ENCODE measurements around the gene FAP.

FAP gene

GRCh38 chr2:162188451-162188850 is 54.8 kb downstream of the FAP start:
- no peak for DNase-seq (ENCODE audit: extremely low read depth in 1 of 2, low read depth in 1 of 2)

DNA sequence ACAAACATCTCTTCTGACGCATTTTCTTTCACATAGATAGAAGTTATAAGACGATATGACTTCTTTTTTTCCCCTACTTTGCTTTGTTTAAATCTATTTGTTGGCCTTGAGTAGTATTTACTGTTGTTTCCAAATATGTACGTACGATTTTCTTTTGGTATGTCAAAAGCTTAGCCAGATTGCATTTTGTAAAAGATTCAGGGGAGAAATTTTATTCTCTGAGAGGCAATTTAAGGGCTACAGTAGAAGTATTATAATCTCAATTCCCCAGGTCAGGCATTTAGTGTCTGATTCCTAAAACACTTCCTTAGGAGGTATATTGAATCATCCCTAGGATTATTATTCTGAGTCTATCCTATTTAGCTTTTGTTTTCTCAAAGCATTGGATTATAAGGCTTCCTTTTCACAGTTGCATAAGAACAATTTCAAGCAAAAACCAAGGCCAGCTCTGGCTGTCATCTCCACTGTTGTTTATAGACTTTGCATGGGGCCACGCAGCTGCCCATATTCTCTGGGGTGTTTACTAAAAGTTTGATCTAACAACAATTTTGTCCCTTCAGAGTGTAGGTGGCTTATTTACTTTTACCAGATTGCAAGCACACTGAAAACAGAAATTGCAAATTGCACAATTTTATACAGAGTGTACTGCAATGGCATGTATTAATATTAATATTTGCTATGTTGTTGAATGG is 57.6 kb downstream of the FAP start:
- no peak for DNase-seq (ENCODE audit: extremely low read depth in 1 of 2, low read depth in 1 of 2)

DNA sequence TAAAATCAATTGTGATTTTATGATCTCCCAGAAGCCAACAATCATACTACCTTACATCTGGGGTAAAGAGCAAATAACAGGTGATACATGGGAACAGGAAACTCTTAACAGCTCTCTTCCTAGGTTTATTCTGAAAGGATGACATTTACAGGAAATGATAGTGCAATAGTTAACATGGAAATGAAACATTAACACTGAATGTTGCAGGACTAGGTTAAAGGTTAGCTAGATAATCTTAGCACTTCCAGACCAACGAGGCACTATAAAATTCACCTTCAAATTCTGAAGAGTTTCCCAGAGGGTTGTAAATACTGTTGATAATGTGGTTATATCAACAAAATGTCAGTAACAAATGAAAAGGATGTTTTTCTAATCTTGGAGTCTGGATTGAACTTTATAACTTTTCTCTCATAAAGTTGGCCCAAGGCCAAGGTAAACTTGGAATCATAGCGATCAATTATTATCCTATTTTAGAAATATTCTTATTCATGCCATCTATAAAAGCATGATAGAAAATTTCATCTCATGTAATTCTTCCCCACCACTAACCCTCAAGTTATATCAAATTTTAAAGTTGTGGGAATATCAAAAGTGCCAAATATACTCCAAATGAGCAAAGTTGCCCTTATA is 58.3 kb downstream of the FAP start:
- DNase-seq (ENCODE audit: extremely low read depth in 1 of 2, low read depth in 1 of 2), result no peak

GRCh38 chr2:162184359-162184758 is 58.9 kb downstream of the FAP start:
- no peak for DNase-seq (ENCODE audit: extremely low read depth in 1 of 2, low read depth in 1 of 2)

DNA sequence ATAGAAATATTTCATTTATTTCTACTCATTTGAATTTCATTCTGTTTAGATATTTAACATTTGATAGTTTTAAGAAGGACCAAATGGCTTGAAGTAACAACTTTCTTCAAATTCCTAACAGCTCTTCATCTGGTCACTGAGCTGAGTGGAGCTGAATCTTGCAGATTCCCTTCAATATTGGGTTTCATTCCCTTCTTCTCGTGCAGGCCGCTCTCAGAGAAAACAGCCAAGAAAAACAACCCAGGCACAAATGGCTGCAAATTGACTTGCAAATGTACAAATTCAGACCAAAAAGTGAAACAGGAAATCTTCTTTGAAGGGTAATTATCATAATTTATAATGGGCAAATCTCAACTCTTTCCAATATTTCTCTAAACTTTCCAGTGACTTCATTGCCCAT is 60.9 kb downstream of the FAP start:
- no peak for DNase-seq (ENCODE audit: extremely low read depth in 1 of 2, low read depth in 1 of 2)

GRCh38 chr2:162177301-162177700 is 65.9 kb downstream of the FAP start:
- no peak for DNase-seq (ENCODE audit: extremely low read depth in 1 of 2, low read depth in 1 of 2)

- DNase-seq (ENCODE audit: extremely low read depth in 1 of 2, low read depth in 1 of 2), result no peak
Observed at GRCh38 chr2:162175714-162176113, 67.5 kb downstream of the FAP start.

DNA sequence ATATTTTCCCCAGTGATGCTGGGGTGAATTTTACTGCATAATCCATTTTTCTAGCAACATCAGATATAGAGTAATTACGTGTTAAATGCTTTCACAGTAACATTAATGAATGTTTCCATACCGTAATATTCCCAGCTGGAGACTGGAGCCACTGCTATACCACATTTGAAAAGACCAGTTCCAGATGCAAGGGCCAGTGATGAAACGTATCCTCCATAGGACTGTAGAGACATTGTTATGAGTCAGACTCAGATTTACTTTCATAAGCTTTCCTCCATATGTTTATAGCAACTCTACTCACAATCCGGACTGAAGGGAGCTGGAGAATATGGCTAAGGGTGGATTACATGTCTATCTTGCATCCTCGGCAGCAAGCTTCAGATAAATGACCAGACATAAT is 68.5 kb downstream of the FAP start:
- no peak for DNase-seq (ENCODE audit: extremely low read depth in 1 of 2, low read depth in 1 of 2)

DNA sequence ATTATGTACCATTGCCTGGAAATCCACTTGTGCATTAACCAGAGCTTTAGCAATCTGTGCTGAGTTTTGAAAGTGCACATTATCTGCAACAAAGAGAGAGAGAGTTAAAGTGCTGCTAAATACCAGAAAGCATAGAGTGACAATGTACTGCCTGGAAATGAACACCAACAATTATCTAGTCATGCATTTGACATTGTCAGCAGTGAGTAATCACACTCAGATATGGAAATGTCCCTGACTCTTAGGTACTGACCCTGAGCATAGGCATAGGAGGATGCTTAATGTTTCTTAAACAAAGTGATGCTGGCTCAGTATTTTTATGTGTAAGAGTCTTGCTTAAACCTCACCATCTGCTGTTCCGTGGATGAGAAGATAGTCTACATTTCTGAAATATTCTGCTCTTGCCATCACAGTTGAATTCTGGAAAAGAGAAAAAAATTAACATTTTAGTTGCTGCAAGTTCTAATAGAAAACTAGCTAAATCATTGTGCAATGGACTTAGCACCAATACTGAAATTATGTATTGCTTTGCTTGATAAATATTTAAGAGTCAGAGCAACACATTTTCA is 70.4 kb downstream of the FAP start:
- no peak for DNase-seq (ENCODE audit: extremely low read depth in 1 of 2, low read depth in 1 of 2)

DNA sequence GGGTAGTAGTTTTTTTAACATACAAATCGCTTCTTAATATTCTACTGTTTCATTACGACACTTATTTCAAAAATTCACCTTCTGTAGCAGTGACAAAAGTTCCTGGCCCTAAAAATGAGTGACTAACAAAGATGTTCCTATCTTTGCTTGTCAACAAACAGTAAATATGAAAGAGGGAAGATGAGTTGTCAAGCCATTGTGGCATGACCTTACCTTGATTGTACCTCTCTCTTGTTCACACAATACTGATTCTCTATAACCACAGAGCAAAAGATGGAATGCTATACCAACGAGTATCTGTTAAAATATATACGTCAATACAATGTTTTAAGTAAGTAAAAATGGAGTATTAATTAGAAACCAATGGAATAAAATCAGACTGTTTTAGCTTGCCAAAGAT is 76.5 kb downstream of the FAP start:
- no peak for DNase-seq (ENCODE audit: extremely low read depth in 1 of 2, low read depth in 1 of 2)

DNA sequence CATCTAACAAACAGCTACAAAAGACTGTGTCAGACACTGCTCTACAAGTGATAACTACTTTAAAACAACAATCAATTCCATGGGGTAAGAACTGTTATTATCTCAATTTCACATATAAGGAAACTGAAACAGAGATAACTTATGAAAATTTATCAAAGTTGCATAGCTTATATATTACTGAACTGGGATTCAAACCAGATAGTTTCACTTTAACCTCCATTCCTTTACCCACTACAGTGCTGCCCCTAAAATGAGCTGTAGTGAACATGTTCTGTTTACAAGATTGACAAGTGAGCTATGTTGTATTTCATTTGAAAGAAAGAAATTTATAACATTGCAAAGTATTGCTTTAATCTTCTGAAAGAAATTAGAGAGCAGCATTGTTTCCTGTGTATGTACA is 77.1 kb downstream of the FAP start:
- no peak for DNase-seq (ENCODE audit: extremely low read depth in 1 of 2, low read depth in 1 of 2)

- DNase-seq (ENCODE audit: extremely low read depth in 1 of 2, low read depth in 1 of 2), result no peak
Observed at GRCh38 chr2:162164802-162165201, 78.4 kb downstream of the FAP start.

DNA sequence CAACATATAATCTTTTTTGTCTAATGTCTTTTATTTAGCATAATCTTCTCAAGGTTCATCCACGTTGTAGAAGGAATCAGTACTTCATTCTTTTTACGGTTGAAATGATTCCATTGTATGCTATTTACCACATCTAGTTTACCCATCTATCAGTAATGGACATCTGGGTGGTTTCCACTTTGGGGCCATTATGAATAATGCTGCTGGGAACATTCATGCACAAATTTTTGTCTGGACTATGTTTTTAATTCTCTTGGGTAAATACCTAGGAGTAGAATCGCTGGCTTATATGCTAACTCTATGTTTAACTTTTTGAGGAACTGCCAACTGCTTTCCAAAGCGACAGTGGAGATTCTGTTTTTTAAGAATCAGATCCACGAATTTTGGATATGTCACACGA is 83.8 kb downstream of the FAP start:
- DNase-seq (ENCODE audit: extremely low read depth in 1 of 2, low read depth in 1 of 2), result no peak

DNA sequence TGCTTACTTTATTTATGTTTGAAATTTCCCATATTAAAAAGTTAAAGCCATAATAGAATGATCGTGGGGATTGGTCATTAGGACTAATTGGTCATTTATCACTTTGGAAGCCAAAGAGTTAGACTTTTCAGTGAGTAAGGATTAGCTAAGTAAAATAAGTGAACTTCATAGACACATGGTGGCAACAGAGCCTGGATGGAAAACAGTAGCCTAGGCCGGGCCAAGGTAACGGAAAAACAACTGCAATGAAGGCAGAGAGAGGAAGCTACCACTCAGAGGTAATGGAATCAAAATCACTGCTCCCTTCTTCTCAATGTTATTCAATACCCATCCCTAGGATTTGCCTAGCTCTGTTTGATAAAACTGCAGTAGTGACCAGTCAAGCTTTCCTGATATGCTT is 87.1 kb downstream of the FAP start:
- no peak for DNase-seq (ENCODE audit: extremely low read depth in 1 of 2, low read depth in 1 of 2)

GRCh38 chr2:162155093-162155492 is 88.2 kb downstream of the FAP start:
- DNase-seq (ENCODE audit: extremely low read depth in 1 of 2, low read depth in 1 of 2), result no peak

DNA sequence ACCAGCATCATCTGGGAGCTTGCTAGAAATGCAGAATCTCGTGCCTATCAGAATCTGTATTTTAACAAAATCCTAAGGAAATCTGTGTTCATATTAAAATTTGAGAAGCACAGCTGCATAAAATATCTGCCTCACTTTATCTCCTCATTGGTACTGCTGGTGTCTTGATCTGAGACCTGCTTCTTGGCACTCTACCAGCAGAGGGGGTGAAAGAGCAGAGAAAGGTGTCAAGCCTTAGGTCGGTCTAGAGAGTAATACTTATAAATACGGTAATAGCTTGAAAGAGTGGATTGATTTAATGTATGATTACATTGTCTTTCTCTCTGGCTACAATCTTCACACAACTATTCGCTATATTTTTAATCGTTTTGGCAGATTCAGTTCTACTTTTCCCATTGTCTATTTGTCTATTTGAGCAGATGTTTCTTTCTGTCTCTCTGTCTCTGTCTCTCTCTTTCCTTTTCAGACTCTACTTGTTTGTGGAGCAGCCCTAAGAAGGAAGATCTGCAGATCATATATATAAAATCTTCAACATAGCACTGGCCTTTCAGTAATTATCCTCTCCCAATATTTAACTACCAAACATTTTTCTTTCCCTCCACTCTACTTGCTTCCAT is 89.5 kb downstream of the FAP start:
- DNase-seq (ENCODE audit: extremely low read depth in 1 of 2, low read depth in 1 of 2), result peak; percentile 9 to 24

GRCh38 chr2:162152147-162152546 is 91.1 kb downstream of the FAP start, which contains the start of gene GCG:
GCG (minus strand) TSS chr2:162152247; CDS start chr2:162149178, 3,069 bp downstream.
- DNase-seq (ENCODE audit: extremely low read depth in 1 of 2, low read depth in 1 of 2), result no peak

DNA sequence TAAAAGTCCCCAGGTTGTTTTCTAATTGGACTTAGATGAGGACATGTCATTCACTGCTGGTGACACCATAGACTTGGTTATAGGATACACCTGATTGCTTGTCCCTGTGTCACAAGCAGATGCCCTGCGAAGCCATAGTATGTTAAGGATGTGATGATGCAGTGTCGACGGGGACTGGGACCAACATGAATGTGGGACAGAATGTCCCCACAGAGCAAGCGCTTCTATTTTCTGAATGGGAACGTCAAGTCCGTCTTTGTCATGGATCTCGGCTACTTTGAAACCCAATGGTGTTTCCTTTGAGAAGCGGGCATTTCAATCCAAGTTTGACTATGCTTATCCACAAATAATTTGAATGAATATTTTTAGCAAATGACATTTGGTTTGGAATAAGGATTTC is 93.3 kb downstream of the FAP start:
- DNase-seq (ENCODE audit: extremely low read depth in 1 of 2, low read depth in 1 of 2), result no peak

DNA sequence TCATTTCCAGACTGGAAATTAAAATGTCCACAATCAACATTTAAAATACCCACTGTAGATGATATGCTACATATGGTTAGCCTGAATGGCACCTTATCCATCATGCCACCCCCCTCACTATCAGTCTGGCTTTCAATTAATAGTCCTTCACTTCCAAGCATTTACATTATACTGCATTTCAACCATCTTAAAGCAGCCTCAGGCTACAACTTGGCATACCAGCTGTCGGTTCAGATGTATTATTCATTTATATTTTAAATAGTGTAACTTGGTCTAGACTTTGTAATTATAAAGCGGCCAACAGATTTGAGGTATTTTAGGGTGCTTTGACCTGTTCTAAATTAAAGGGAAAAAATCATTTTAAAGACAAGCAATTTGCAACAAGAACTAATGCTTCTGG is 93.8 kb downstream of the FAP start:
- no peak for DNase-seq (ENCODE audit: extremely low read depth in 1 of 2, low read depth in 1 of 2)

- no peak for DNase-seq (ENCODE audit: extremely low read depth in 1 of 2, low read depth in 1 of 2)
Observed at GRCh38 chr2:162148956-162149355, 94.3 kb downstream of the FAP start.

GRCh38 chr2:162143969-162144368 is 99.3 kb downstream of the FAP start:
- DNase-seq (ENCODE audit: extremely low read depth in 1 of 2, low read depth in 1 of 2), result no peak

DNA sequence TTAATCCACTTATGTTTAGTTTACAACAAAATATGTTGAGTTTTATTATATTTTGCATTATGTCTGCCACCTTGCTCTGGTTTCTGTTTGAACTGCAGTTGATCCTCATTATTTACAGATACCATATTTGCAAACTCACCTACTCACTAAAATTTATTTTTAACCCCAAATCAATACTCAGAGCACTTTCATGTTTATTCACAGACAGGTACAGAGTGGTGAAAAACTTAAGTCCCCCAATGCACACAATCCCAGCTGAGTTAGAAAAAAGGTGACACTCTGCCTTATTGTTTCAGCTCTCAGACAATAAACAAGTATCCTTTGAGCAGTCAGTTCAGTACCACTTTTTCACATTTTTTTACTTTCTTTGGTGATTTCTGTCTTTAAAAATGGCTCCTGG is 104.9 kb downstream of the FAP start:
- DNase-seq (ENCODE audit: extremely low read depth in 1 of 2, low read depth in 1 of 2), result no peak

Data from activated CD8-positive, alpha-beta memory T cell treated with anti-CD3 and anti-CD28 coated beads for 1 hour (primary cell).